ENCODE measurements around the gene POLR3F.
A peak's percentile ranks its signal among the peaks of the same experiment; 100 is the strongest.
"Not testable (repeated sequence)": the region's sequence is repeated elsewhere in the genome, so short reads cannot be mapped to it uniquely, and the experiment has no call there.

The POLR3F gene, protein sequence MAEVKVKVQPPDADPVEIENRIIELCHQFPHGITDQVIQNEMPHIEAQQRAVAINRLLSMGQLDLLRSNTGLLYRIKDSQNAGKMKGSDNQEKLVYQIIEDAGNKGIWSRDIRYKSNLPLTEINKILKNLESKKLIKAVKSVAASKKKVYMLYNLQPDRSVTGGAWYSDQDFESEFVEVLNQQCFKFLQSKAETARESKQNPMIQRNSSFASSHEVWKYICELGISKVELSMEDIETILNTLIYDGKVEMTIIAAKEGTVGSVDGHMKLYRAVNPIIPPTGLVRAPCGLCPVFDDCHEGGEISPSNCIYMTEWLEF

DNA sequence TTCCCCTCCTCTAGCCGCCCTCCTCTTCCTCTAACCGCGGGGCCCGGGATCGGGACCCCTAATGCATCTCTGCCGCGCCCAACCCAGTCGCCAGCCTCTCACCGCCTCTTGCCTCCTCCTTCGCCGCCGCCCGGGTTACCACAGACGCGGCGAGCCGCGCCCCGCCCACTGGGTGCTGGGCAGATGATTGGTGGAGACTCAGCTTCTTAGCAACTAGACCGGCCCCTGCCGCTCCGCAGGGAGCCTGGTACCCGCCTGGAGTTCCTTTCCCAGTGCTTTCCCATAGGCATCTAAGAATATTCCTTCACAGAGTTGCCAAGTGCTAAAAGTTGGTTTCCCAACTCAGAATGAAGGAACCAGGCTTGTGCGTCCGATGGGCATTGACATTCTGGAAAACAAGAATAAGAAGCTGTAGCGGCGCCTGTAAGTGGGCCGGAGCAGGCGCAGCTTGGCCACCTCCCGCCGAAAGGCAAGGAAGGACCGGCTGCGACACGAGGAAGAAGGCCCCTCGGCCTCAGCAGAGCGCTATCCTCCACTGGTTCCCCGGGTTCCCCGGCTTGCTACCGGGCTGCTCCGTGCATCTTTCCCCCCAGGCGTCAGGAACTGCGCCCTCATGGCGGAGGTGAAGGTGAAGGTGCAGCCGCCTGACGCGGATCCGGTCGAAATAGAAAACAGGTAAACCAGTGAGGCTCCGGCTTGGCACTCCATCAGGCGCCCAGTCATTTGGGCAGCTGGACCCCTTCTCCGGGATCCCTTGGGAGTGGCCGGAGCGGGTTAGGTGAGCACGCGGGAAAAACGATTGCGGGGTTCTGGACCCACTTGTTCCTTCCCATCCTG lies at the start of gene POLR3F, which contains the start of gene DZANK1:
TSS of gene POLR3F (plus strand) at position 497 of the 837 bp plus-strand sequence. CDS start at position 614, 117 bp downstream.
TSS of gene DZANK1 (minus strand) at position 137 of the 837 bp plus-strand sequence. CDS start 1,672 bp downstream, outside the sequence.
- DNase-seq, result peak; percentile 97

DNA sequence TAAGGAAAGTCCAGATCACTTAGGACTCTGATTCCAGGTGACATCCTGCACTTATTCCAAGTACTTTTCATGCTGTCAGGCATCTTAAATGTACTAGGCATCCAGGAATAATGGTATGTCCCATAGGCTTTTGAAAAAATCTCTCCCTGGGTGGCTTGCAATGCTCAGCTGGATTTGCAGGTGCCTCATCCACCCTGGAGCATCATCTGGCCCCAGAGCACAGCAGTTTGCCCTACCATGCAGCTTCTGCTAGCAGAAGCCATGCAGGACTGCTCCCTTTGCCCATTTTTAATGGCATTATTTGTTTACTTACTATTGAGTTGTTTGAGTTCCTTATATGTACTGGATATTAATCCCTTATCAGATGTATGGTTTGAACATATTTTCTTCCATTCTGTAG lies 45.6 kb upstream of the POLR3F start:
- no peak for DNase-seq

DNA sequence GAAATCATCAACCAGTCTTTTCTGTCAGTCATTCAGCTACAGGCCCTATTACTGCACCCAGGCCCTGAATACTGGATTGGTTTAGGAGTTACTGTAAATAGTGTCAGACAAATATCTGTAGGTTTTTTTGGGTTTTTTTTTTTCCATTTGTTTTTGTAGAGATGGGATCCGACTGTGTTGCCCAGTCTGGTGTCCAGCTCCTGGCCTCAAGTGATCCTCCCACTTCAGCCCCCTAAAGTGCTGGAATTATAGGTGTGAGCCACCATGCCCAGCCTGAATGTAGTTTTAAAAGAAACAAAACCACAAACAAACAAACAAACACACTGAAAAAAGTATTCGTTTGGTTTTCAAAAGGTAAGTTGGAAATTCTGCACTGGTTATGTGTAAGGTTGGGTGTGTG lies 40.0 kb upstream of the POLR3F start:
- no peak for DNase-seq

DNA sequence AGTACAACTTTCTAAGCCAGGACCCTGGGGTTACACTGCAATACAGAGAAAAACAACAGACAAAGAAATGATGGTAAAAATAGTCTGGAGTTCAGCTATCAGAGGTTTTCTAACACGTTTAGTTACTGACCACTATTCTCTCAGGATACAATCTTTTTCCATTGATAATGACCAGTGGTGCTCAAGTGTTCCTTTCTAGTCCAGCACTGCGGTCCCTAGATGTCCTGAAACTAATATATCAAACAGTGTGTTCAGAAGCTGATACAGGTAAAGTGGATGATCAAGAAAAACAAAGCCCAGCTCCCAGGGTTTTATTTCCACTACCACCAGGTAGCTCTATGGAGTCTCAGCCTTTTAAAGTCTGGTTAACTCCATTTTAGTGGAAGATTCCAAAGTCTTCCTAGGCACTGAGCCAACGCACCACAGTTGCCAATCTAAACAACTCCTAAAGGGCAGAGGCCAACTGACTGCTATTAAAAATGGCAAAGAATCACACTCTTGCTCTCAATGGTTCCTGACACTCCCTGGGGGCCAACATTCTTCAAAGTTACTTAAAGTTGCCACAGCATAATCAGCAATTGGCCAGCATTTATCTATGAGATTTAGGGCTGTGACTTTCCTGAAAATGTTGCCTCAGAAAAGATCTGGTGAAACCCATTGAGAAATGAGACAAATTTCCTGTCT lies 38.6 kb upstream of the POLR3F start:
- no peak for DNase-seq

DNA sequence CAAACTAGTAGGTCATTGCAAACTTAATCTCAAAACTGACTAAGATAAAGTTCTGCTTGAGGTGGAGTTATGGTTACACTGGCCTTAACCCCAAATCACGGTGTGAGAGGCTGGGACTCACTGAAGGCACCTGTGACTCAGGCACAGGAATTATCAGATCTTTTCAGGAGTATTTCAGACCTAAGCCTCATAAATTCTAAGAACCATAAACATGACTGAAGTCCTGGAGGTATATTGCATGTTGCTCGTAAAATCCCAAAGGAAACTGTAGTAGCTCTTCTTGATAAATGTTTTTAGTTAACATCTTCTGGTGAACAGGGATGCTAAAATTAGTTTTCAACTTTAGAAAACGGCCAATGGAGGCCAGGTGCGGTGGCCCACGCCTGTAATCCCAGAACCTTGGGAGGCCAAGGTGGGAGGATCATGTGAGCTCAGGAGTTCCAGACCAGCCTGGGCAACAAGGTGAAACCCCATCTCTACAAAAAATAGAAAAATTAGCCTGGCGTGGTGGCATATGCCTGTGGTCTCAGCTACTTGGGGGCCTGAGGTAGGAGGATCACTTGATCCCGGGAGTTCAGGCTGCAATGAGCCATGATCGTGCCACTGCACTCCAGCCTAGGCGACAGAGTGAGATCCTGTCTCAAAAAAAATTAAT lies 36.9 kb upstream of the POLR3F start:
- DNase-seq, result no peak

DNA sequence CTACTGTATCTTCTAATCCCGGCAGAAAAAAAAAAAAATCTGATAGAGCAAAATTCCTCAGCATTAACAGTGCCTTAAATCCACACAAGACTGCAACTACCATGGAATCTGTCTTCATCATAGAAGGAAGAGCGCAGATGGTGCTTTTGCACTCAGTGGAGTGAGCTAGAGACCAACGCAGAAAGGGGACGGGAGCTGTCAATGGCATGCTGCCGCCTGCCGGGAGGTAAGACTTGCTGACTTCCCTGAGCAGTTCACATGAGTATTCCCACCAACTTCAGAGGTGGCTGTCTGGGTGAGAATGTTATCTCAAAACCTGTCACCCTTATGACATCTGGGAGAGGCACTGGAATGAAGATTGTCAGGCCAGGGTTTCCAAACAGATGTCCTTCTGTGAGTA lies 36.0 kb upstream of the POLR3F start:
- DNase-seq, result no peak

DNA sequence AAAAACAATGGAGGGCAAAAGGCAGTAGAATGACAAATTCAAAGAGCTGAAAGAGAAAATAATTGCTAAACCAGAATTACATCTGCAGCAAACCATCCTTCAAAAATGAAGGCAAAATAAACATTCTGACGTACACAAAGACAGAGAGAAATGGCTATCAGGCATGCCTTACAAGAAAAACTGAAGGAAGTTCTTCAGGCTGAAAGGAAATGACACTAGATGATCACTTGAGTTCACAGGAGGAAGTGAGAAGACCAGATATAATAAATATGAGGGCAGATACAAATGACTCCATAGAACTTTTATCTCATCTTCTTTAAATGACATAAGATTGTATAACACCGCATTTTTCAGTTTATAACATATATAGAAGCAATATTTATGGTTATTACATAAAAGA lies 30.3 kb upstream of the POLR3F start:
- DNase-seq, result no peak

DNA sequence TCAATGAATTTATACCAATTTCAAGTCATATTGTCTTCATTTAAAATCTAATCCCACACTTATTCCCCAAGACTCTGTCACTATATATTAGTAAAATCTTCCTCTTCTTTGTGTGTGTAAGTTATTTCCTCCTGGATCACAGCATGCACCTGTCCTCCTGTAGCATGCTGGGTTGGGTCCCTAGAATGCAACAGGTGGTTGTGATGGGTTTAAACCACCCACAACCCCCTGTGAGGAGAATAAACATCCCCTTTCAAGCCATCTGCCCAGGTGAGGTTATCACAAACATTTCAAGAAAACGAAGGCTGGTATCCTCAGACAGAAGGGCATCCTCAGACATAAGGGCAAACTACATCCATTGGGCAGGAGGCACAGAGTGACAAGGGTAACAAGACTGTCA lies 26.8 kb upstream of the POLR3F start:
- DNase-seq, result no peak

DNA sequence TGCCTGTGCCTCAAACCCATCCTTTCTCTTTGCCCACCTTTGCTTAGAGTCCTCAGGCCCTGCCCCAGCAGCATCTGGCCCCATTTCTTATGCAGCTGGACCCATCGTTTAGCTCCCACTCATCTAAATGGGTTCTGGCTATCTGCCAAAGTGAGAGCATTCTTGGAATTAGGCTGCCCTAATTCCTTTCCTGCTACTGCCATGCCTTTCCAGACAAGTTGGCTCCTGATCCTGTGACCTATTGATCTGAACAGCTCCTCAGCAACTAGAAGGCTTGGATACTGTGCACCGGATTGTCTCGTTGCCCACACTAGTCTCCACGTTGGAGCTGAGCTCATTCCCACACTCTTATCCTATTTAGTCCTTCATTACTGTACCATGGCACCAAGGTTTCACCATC lies 23.3 kb upstream of the POLR3F start:
- no peak for DNase-seq

DNA sequence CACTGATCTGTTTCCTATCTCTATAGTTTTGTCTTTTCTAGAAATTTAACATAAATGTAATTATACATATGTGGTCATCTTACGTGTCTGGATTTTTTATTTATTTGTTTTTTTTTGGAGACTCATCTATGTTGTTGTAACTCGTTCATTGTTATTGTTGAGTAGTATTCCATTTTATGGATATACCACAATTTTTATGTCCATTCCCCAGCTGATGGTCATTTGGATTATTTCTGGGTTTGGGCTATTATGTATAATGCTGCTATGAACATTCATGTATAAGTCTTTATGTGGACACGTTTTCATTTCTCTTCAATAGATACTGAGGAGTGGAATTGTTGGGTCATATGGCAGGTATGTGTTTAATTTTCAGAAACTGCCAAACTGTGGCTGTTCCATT lies 10.6 kb upstream of the POLR3F start:
- DNase-seq, result no peak

DNA sequence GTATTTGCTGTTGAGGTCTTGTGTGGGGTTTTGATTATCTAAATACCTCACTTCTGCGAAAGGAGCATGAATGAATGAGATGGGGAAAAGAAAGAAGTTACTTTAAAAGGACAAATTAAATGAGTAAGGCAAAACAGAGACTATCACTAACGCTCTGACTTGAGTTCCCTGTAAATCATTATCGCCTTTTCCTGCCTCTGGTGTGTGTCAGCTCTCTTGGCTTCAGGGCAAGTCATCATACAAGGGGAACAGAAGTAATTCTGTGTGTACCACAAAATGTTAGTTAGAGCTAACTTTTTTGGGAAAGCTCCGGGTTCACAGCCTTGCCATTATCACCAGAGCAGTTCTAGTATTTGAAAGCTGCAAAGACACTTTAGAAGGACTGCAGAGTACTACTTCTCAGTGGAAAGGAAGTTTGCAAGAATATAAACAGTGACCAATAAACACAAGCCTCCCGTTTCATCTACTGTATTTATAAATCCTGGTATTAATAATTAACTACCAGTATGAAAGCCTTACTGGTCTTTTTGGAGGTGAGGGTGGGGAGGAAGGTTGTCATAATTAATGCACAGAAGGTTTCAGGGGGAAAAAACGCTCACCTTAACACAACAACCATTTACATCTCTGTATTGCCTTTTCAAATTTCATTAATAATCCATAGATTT lies 1.5 kb upstream of the POLR3F start:
- DNase-seq, result no peak

DNA sequence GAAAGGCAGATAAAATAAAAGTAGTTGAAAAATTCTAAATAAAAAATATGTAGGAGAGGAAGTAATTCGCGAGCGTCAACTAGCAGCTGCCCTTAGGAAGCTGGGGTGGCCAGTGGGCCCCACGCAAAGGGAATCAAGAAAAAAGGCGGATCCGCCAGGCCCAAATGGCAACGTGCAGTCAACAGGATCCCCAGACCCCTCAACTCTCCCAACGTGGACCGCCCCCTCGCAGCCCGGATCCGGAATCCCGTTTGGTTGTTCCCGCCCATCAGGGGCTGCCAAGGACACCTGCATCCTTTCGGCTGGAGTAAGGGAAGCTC lies 656 bp upstream of the POLR3F start:
- no peak for DNase-seq

DNA sequence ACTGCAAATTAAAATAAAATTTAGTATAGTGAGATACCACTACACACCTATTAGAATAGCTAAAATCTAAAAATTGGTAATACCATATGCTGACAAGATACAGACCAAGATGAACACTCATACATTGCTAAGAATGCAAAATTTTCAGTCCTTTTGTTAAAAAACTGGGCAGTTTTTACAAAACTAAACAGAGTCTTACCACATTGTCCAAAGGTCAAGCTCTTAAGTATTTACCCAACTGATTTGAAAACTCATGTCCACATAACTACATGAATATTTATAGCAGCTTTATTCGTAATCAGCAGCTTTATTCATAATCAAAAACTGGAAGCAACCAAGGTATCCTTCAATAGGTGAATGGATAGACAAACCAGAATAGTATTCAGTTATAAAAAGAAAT lies 10.0 kb downstream of the POLR3F start:
- DNase-seq, result no peak

DNA sequence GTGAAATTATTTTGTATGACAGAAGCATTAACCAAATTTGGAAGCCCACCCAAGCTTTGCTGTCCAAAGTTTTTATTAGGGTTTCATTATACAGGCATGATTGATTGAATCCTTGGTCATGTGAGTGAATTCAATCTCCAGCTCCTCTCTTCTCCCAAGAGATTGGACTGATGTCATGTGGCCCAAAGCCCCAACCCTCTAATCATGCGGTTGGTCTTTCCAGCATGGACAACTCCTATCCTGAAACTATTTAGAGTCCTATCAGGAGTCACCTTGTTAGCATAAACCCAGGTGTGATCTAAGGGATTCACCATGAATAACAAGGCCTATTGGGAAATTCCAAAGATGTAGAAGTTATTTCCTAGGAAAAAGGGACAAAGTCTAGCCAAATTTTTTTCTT lies 10.6 kb downstream of the POLR3F start:
- DNase-seq, result no peak

DNA sequence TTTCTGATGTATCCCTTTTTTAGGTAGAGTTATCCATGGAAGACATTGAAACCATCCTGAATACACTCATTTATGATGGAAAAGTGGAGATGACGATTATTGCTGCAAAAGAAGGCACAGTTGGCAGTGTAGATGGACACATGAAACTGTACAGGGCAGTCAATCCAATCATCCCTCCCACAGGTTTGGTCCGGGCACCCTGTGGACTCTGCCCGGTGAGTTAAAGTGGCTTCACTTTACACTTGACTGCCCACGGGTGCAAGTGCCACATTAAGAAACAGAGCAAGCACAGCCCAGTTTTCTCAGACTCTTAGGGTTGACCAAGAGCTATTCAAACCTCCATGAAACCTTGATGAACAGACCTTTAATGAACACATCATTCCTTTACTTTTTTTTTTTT lies 14.4 kb downstream of the POLR3F start:
- DNase-seq, result no peak

DNA sequence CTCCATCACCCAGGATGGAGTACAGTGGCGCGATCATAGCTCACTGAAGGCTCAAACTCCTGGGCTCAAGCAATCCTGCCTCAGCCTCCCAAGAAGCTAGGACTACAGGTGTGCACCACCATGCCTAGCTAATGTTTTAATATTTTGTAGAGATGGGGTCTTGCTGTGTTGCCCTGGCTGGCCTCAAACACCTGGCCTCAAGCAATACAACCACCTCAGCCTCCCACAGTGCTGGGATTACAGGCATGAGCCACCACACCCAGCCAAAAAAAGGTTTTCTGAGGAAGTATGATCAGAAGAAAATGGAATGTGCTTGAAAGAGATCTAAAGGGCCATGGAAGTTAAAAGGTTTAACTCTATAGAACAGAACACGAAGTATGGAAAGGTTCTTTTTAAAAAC lies 21.1 kb downstream of the POLR3F start:
- DNase-seq, result no peak

DNA sequence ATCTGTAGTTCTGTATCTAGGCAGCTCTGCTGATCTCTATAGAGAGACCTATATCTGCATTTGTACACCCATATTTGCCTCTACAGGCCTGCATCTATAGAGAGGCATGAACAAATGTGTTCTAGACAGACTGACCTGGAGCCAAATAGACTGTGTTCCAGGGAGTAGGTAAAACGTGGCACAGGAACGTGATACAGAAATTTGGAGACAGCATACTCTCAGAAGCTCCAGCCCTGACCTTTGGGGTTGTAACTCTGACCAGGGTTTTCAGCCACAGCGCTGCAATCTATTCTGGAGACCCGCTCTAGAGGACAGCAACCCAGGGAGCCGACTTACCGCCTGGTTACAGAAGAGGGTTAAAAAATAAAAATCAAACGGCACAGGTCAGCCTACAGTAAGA lies 28.9 kb downstream of the POLR3F start:
- peak; percentile 44 for DNase-seq

DNA sequence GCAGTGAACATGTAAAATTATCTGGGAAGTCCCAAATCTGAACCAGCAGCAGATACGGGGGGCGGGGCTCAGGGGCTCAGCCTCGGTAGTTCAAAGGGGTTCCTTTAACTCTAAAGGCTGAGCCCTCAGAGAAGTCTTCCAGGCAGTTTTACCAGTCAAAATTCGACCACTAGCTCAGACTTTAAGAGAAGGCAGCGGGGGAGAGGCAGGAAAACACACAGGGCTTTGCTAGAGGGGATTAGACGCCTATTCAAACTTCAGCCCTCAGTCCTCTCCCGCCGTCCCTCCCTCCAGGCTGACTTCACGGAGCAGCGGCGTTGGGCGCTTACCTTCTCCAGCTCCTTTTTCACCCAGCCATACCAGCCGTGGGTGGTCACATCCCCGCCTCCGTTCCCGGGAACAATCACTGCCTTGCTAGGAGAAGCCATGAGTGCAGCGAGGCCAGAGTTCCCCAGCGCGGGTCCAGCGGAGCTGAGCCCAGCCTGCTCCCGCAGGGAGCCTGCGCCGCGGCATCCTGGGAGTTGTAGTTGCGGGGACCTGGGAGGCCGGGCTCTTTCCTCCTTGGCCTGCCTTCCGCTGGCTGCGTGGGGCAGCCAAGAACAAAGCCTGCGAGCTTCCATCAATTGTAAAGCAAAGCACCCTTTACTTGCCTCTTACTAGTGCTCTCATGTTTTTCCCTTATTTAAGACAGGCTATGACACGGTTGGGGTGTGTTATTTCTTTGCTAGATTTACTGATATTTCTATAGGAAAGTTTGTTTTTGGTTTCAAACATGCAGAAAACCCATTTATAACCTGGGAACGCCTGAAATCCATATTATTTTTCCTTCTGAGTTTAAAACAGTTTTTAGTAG lies 29.8 kb downstream of the POLR3F start, which contains the start of gene RBBP9:
TSS of gene RBBP9 (minus strand) at position 486 of the 853 bp plus-strand sequence. CDS start at position 428, 58 bp downstream.
- DNase-seq, result peak; percentile 93

DNA sequence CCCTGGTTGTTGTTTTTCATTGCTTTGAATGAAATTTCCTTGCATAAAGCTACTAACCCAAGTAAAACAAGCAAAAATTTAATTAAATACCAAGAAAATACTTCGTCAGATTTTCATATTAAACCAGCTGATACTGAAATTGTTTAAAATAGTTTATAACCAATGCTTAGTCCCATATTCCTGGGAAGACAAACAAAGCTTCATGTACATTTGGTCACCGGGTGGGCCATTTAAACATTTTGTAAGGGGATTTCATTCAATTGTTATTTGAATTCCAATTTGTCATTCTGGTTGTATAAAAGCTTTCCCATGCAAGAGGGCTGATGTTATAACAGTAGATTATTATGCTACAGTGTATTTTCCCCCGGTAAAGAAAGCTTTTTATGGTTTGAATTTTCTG lies 30.4 kb downstream of the POLR3F start:
- no peak for DNase-seq

DNA sequence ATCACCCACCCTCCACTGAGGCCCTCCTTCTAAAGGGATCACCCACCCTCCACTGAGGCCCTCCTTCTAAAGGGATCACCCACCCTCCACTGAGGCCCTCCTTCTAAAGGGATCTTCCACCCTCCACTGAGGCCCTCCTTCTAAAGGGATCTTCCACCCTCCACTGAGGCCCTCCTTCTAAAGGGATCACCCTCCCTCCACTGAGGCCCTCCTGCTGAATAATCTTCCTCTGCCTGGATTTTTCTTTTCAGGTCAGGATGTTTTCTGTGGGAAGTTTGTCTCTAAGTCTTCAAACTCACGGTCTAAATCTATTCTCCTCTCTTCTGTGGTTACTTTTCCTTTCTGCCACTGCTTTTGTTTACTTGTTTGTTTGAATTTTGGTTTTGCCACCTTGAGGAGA lies 34.5 kb downstream of the POLR3F start:
- not testable (repeated sequence) for DNase-seq

DNA sequence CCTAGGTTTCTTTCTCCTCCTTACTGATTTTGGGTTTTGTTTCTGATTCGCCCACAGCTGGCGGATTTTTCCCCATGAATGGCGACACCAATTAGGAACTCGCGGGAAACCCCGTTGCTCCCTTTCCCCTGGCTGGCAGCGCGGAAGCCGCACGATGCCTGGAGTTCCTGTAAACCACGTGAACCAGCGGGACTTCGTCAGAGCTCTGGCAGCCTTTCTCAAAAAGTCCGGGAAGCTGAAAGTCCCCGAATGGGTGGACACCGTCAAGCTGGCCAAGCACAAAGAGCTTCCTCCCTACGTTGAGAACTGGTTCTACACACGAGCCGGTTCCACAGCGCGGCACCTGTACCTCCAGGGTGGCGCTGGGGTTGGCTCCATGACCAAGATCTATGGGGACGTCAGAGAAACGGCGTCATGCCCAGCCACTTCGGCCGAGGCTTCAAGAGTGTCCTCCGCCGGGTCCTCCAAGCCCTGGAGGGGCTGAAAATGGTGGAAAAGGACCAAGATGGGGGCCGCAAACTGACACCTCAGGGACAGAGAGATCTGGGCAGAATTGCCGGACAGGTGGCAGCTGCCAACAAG lies 37.4 kb downstream of the POLR3F start:
- DNase-seq, result no peak

Measured in NCI-H510A (cell line).